ENCODE measurements around the gene ZCCHC12. TPM values are rescaled to one million over a fixed set of nuclear protein-coding genes. Genes with fewer than 3 reads are reported as not detected.

ZCCHC12 gene
- total and polyA plus RNA-seq, 10 of the 15 experiments (the other 5 are each of a cell fraction or from before 2014, with no cell fraction given), result 0.04 TPM; not detected in 9

DNA sequence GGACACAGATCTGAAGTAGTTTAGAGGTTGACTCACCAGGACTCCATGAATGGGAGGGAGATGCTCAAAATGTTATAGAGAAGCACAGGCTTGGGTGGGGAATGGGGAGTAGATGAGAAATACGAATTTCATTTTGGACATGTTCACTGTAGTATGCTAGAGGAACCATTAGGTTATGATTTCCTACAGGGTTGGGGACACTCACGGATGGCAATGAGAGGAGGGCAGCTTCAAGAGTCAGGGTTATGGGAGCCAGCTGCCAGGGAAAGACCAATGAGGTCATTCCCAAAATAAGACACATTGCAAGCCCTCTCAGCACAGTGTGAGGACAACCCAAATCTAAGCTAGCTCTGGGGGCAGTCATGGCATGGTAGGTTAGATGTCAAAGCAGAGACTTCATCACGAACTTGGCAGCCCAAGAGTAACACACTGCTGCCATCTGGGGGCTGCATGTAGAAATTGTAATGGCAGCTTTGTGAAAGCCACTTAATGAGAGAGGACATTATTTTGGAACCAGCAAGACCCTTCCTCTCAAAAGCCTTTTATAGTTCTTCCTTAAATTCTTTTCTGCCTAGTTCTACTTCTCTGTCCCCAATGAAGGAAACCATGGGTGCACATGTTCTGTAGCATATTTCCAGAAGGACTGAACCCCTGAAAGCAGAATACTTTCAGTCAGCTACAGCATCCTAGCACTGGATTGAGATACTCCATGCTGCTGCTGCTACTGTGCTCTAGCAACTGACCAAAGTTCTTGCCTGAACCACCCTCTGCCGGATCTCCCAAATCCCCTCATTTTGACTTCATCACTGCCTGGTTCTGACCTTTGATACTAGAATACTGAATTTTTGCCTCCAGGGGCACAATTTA is 16.2 kb upstream of the ZCCHC12 start:
- intact Hi-C loops (cut with micrococcal nuclease; ENCODE audit: unreplicated experiment) (loop anchor here (1.0 to 5.0 kb wide), 6 partner anchors 45 to 350 kb away; no protein-coding TSS in a partner anchor), in situ Hi-C loops (cut with MboI) (loop anchor here (5.0 to 10.0 kb wide), 2 partner anchors 173 to 200 kb away; no protein-coding TSS in a partner anchor)
- Histone ChIP-seq H3K27me3 (replicated peaks in 1 of 2; ENCODE audit: control insufficient read depth in 2 of 2, insufficient read depth in 2 of 2, low read length in 1 of 2) (no peaks in the 10 kb centered on the region; a peak in 1 of 4 replicates), H3K4me2 (ENCODE audit: control insufficient read depth, insufficient read depth) (no peak overlapping the region), H3K27ac (ENCODE audit: control insufficient read depth, insufficient read depth) (no peak overlapping the region), H3K4me3 (no peak overlapping the region), H3K36me3 (ENCODE audit: control insufficient read depth in 2 of 2, insufficient read depth in 2 of 2, low read length in 1 of 2) (no peaks in the 10 kb centered on the region), H3K9me3 (replicated peaks; ENCODE audit: control insufficient read depth, insufficient read depth, low read length) (no peaks in the 10 kb centered on the region; the same call in 2 of the 3 replicates), H3K9ac (ENCODE audit: control insufficient read depth, insufficient read depth, low read length) (no peak overlapping the region), H4K20me1 (ENCODE audit: control insufficient read depth, insufficient read depth) (no peaks in the 10 kb centered on the region), H3K4me1 (ENCODE audit: control insufficient read depth, insufficient read depth, low read length) (no peaks in the 10 kb centered on the region), H2AFZ (ENCODE audit: control insufficient read depth, low read depth, low read length) (no peak overlapping the region), H3K79me2 (ENCODE audit: control insufficient read depth, insufficient read depth, low read length) (no peaks in the 10 kb centered on the region)
- WGBS (ENCODE audit: insufficient coverage, insufficient replicate concordance, low lambda C conversion rate, missing lambda C conversion rate), result 22% methylated on average over 4 of the region's 4 CpGs
- FAIRE-seq (peak; percentile 73), DNase-seq (ENCODE audit: low read depth, low spot score) (peak; percentile 15), ATAC-seq (peak; percentile 88)
- POLR2A ChIA-PET, result interaction anchor here (0.8 kb wide), 1 partner anchor 54 kb away, joined by 3 read pairs; no protein-coding TSS in a partner anchor
- CTCF ChIA-PET, result interaction anchor here (0.6 to 4.4 kb wide), 20 partner anchors 9 to 348 kb away, joined by 3 to 26 read pairs (median 6); no protein-coding TSS in a partner anchor
- SMC1A ChIA-PET (ENCODE audit: uncharacterized antibody, unreplicated experiment), result interaction anchor here (0.7 to 2.9 kb wide), 16 partner anchors 17 to 348 kb away, joined by 3 to 29 read pairs (median 4); partner anchors contain the start of gene ZCCHC12
- no TSS peak for BruUV-seq (replicated peaks)
- TF ChIP-seq, protein P1, sequence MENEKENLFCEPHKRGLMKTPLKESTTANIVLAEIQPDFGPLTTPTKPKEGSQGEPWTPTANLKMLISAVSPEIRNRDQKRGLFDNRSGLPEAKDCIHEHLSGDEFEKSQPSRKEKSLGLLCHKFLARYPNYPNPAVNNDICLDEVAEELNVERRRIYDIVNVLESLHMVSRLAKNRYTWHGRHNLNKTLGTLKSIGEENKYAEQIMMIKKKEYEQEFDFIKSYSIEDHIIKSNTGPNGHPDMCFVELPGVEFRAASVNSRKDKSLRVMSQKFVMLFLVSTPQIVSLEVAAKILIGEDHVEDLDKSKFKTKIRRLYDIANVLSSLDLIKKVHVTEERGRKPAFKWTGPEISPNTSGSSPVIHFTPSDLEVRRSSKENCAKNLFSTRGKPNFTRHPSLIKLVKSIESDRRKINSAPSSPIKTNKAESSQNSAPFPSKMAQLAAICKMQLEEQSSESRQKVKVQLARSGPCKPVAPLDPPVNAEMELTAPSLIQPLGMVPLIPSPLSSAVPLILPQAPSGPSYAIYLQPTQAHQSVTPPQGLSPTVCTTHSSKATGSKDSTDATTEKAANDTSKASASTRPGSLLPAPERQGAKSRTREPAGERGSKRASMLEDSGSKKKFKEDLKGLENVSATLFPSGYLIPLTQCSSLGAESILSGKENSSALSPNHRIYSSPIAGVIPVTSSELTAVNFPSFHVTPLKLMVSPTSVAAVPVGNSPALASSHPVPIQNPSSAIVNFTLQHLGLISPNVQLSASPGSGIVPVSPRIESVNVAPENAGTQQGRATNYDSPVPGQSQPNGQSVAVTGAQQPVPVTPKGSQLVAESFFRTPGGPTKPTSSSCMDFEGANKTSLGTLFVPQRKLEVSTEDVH (IDR thresholded peaks at IDR 0.05; ENCODE audit: low read depth, partially characterized antibody), result no peak
- peak; percentile 86 for TF ChIP-seq YY1 (IDR thresholded peaks at IDR 0.05; ENCODE audit: low read depth, low read length)
- TF ChIP-seq, protein P2, sequence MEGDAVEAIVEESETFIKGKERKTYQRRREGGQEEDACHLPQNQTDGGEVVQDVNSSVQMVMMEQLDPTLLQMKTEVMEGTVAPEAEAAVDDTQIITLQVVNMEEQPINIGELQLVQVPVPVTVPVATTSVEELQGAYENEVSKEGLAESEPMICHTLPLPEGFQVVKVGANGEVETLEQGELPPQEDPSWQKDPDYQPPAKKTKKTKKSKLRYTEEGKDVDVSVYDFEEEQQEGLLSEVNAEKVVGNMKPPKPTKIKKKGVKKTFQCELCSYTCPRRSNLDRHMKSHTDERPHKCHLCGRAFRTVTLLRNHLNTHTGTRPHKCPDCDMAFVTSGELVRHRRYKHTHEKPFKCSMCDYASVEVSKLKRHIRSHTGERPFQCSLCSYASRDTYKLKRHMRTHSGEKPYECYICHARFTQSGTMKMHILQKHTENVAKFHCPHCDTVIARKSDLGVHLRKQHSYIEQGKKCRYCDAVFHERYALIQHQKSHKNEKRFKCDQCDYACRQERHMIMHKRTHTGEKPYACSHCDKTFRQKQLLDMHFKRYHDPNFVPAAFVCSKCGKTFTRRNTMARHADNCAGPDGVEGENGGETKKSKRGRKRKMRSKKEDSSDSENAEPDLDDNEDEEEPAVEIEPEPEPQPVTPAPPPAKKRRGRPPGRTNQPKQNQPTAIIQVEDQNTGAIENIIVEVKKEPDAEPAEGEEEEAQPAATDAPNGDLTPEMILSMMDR (IDR thresholded peaks at IDR 0.05 in 2 of 3, conservative IDR thresholded peaks at IDR 0.05 in 1 of 3; ENCODE audit: control insufficient read depth in 2 of 3, extremely low read depth in 1 of 3, insufficient read depth in 1 of 3, low read depth in 3 of 3, low read length in 3 of 3), result peak; percentile 56 to 78 (median 65)
- TF ChIP-seq RAD21 (IDR thresholded peaks at IDR 0.05; ENCODE audit: insufficient read depth, low read depth, low read length), result peak; percentile 86
- TF ChIP-seq SMC3 (IDR thresholded peaks at IDR 0.05; ENCODE audit: borderline replicate concordance, low read length), result peak; percentile 93; the same call in 1 of the 2 replicates
- no peak for TF ChIP-seq GABPA (IDR thresholded peaks at IDR 0.05; ENCODE audit: low read depth)
- RAD21 ChIA-PET (ENCODE audit: unreplicated experiment), result interaction anchor here (0.6 to 2.8 kb wide), 13 partner anchors 52 to 348 kb away, joined by 3 to 19 read pairs (median 4); no protein-coding TSS in a partner anchor
